DMS153 (cell line): ENCODE results near the gene CD6.
"Not testable (repeated sequence)": the region's sequence is repeated elsewhere in the genome, so short reads cannot be mapped to it uniquely, and the experiment has no call there.

Experiments used
- DNase-seq: peaks from one replicate; lab custom pipeline; 2025; lab: John Stamatoyannopoulos, UW

CD6 gene

DNA sequence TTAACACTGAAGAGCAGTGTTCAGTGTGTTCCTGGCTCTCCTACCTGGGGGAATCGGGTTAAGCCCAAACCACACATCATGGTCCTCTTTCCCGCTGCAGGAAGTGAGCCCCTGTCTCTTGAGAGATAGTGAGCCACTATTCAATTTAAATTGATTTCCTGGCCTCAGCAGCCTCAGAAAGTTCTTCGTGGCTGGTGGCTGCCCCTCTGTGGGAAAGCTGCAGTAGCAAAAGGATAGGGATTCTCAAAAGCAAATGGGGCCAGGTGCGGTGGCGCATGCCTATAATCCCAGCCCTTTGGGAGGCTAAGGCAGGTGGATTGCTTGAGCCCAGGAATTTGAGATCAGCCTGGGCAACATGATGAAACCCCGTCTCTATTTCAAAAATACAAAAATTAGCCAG lies 81.7 kb downstream of the CD6 start:
- no peak for DNase-seq

DNA sequence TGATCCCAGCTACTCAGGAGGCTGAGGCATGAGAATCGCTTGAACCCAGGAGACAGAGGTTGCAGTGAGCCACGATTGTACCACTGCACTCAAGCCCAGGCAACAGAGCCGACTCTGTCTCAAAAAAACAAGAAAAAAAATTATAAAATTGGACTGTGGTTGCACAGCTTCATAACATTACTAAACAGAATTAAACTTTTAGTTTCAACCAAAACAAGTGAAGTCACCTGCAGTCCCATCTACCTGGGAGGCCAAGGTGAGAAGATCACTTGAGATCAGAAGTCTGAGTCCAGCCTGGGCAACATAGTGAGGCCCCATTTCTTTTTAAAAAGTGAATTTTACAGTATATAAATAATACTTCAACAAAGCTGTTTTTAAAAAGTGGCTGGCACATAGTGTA lies 83.0 kb downstream of the CD6 start:
- DNase-seq = no peak

DNA sequence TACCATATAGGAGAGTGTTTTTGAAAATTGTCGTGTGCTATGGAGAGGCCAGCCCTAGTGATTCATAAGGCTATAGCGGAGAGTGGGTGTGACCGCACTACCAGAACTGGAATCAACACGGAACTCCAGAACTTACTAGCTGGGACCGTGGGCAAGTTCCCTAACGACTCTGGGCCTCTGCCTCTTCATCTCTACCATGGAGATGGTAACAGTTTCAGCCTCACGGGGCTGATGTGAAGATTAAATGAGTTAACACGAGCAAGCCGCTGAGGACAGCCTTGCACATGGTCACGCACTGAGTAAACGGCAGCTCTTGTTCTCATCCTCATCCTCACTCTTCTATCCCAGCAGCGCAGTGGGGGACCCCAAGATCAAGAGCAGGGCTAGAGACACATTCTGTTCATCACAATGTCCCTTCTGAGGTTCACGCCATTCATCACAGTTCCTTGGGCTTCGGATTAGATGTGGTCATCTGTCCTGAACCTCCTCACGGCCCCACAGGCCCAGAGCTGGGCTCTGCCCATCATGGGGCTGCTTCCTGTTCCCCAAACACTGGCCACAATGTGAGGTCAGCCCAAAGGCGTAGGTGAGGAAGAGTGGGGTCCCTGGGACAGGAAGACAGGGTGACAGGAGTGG lies 83.6 kb downstream of the CD6 start:
- DNase-seq = no peak

DNA sequence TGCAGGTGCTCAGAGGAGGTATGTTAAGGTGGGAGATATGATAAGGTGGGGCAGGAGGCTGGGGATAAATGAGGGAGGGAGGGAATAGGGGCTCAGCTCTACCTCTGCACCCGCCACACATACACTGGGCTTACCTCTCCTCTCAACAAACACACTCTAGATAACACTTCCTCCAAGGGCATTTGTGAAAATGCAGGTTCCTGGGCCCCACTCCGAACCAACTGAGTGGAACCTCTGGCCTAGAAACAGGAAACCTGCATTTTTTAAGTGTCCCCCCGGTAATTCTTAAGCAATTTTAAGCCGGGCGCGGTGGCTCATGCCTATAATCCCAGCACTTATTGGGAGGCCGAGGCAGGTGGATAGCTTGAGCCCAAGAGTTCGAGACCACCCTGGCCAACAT lies 84.3 kb downstream of the CD6 start:
- no peak for DNase-seq

DNA sequence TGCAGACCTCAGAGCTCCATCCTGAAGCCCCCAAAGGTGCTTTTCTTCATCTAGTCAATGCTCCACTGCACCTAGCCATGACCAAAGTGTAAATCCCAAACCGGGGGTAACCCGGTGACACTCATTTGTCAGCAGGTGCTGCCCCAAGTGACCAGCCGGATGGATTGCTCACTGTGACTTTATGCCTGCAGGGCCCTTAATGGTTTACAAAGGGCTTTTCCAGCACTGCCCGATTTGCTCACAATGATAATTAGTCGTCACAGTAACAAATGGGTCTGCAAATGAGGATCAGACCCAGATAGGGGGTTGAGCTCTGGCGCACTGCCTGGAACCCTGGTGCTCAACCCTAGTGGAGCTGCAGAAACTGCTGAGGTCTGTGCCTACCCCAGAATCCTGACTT lies 85.1 kb downstream of the CD6 start:
- no peak for DNase-seq

DNA sequence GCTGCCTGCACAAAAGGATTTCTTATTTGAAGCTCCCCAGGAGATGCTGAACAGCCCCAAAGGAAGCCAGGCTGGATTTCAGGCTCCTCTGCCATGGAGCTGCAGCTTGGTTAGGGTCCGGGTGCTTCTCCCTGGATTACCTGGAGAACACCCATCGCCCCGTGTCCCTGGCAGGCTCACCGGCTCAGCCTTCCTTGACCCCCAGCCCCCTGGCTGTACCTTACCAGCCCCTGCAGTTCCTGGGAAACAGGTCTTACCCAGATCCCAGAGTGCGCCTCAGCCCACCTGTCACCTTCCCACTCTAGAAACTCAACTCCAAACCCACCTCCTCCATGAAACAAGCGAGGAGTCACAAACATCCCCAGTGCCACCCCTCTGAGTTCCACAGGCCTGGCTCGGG lies 85.5 kb downstream of the CD6 start:
- DNase-seq = no peak

DNA sequence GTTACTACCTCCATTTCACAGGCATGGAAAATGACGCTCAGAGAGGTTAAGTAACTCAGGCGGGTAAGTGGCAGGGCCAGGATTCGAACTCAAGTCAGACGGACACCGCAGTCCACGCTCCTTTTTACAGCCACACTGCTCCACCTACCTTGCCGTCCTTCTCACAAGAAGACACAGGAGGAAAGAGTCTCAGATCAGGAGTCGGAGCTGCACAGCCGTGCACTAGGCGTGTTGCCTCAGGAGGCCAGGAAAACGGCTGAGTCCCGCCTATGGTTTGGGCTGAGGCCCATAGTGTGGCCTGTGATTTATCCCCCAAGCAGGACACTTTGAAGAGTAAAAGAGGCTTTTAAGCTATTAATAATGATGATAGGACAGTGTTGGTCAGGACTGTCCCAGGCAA lies 86.1 kb downstream of the CD6 start:
- DNase-seq = no peak

DNA sequence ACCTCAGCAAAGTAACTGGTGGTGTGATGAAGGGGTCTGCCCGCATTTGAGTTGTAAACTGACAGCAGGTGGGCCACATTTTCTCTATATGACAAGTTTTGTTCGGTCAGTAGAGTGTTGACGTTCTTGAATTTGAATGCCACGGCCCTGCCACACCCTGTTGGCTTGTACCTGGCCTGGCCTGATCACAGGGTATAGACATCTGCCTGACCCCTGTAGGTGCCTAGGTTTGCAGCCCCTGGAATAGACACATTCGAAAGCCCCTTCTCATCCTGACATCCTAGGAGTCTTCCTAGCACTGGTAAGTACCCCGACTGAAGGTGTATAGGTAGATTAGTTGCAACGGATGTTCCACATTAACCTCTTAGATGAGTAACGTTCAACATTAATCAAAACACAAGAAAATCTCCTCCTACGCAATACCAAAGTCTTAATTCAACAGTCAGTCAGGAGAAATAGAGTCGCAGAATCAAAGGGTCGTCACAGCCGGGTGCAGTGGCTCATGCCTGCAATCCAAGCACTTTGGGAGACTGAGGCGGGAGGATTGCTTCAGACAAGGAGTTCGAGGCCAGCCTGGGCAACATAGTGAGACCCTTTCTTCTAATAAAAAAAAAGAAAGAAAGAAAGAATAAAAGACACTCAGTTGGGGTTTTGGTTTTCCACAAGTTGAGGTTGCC lies 87.2 kb downstream of the CD6 start:
- DNase-seq = no peak

DNA sequence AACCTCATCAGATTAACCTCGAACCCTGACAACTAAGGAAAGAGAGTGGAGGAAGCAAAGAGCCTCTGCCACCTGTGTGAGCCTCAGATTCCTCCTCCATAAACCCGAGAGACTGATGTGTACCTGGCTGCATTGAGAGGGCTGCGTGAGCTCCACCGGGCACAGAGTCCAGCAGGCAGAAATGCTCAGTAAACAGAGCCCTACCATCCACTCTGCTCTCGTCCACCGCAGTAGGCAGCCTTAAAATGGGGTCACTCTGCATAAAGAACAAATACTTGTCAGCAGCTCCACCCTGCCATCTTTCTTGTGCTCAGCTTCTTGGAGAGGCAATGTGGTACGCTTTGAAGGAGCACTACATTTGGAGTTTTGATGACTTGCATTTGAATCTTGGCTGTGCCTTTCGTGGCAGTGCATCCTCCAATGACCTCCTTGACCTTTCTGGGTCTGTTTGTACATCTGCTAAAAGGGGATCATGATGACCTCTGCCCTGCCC lies 87.8 kb downstream of the CD6 start:
- DNase-seq = no peak

DNA sequence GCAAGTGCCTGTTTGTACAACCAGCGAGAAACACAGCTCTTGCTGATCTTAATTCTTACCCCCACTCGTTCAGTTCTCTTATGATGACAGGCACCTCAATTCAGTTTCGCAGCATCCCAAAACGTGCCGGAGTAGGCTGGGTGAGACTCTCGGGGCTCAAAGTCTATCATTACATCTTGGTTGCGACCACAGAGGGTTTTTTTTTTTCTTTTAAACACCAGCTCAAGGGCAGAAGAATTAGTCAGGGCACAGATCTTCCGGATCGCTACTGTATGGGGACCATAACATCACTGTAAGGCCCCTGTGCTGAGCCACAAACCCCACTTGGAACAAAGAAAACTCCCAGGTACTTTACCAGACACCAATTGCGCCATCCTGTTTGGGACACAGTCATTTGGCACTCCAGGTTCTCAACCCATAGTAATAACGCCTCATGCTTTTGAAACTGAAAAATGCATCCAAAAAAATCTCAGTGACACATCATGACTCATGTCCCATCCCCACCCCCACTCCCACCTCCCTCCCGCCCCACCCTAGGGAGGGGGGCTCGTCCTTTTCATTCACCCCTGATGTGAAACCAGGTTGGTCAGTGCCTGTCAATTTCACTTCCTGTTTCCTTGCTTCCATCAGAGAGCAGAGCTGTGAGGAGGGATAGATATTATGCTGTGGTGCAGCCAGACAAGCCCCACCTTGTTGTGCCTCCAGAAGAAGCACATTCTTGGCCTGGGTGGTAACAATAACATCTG lies 89.8 kb downstream of the CD6 start:
- no peak for DNase-seq

DNA sequence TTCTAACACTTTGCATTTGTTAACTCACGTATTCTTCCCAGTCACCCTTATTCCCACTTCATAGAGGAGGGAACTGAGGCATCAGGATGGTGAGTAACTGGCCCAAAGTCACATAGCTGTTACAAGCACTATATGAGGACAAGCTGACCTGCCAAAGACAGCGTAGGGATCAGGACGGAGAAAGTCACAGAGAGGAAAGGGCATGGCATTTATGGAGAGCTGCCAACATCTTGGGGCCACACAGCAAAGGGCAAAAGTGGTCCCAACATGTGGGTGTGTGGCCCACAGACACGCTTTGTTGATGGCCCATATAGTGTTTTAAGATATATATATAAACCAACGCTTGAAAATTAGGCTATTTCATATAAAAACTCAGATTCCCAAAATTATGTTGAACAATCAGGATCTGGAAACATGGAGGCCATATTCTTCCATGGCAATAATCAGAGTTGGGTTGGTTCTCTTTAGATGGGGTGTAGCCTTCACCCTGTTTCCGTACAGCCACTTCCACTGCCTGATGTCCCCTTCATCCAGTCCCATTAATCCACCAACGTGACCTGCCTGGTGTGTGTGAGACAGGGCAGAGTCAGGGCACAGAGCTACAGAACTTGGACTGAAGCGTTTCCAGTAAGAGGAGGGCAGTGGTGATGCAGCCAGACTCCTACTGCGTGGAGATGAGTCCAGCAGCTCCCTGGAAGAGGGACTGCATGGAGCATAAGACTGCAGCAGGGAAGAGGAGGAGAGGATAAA lies 90.9 kb downstream of the CD6 start:
- DNase-seq = no peak

DNA sequence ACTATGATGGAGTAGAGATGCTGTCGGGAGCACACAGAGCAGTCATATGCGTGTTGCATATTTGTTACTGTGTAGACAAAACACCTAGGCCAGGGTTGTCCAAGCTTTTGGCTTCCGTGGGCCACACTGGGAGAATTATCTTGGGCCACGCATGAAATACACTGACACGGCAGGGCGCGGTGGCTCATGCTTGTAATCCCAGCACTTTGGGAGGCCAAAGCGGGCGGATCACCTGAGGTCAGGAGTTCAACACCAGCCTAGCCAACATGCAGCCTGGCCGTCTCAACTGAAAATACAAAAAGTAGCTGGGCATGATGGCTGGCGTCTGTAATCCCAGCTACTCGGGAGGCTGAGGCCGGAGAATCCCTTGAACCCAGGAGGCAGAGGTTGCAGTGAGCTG lies 93.8 kb downstream of the CD6 start:
- DNase-seq = not testable (repeated sequence)

DNA sequence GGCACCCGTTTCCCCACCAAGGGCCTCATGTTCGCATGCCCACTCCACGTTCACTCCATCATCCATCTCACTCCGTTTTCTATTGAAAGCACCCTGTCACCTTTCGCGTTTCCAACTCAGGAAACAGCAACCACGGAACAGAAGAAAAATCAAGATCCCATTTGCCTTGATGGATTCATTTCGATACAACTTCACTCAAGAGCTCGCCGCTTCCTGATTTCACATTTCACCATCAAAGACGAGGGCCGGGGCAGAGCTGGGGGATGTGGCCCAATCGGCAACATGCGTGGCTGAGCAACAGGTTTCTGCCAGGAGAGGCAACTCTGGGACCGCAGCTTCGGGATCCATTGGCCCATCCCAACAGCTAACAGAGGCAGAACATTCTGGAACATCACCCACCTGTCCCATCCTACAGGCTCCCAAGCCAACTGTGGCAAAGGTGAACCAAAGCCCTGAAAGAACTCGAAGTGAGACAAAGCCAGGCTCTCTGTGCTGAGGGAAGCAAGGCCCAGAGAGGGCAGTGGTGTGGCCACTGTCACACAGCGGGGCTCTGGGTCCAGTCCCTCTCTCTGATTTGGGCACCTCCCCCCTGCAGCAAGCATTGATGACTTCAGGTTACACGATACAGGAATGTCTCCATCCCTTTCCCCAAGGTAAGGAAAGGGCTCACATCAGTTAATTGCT lies 94.6 kb downstream of the CD6 start:
- no peak for DNase-seq

DNA sequence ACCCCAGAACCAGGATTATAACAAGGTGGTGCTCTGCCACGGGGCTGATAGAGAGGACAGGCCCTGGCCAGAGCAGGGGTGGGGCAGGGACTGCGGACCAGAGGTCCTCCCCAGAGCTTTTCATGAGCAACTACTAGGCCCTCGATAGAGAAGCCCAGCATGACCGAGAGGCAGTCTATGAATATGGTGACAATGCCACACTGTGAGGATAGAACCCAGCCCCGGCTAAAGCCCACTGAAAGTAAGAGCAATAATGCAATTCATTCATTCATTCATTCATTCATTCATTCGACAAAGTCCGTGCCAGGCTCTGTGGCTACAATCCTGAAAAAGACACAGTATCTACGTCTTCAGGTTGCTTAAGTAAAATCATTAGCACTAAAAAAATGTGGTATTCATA lies 95.2 kb downstream of the CD6 start:
- DNase-seq = no peak

DNA sequence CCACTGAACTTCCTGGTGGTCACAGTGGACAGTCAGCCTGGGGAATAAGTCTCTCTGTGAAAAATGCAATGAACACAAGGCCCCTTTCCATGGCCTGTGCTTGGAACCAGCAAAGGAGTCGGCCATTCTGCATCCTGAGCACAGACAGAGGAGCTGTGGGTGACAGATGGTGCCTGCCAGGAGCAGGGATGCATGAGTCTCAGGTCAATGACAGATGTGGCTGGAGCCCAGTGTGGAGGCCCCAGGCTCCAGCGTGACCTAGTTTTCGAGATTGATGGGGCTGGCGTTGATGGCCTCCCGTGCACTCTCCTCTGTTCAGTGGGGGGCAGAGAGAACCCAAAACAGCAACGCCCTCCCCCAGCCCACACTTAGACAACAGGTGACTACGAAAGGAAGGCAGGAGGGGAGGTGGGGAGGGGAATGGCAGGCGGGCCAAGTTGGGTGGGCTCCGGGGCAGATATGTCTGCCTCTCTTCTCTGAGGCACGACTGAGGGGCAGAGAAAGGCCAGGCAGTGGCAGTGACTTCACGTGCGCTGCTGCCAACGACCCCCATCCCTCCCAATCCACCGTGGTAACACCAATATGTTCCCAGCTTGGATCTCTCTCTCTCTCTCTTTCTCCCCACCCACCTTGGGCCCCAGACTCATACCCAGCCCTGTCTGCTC lies 96.4 kb downstream of the CD6 start:
- DNase-seq = no peak

DNA sequence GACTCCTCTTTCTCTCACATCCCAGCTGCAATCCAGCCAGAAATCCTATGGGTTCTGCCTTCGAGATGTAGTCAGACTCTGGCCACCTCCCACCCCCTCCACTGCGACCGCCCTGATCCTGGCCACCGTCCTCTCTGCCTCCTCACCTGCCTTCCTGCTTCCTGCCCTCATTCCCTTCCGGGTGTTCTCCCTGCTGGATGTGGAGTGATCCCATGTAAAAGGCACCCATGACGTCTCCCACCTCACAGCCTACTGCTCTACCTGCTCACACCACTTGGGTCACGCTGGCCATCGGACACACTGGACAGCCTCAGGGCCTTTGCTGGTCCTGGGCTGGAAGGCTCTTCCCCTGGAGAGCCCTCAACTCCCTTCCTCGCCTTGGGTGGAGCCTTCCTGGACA lies 97.1 kb downstream of the CD6 start:
- DNase-seq = no peak

DNA sequence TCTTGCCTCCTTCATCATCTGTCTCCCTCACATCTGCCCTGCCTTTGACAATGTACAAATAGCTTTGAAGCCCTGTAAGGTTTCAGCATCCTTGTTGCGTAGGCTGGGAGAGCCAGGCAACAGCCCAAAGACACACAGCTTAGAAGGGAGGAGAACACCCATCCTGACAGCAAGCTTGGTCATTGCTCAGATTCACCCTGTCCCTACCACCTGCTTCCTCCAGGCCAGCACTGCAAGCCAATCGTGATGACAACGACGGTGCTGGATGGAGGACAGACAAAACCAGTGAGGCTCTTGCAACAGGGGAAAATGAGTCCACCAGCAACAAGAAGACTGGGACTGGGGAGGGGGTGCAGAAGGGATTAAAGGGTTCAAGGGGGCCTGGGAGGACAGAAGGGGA lies 97.9 kb downstream of the CD6 start:
- DNase-seq = no peak
